HCT116 (cell line): ENCODE measurements around the gene KCTD15.

Experiments
- ATF3 ChIP-seq: IDR thresholded peaks from 2 replicates; pipeline ENCODE4 v1.6.1; 2012
- CTCF ChIP-seq, 3 experiments: fragments of 200-600 bp in 1 of 3; sonication (generic) in 1 of 3; IDR thresholded peaks in 2 of 3; conservative IDR thresholded peaks in 1 of 3; 2 replicates each; pipeline ENCODE4 v1.5.1; 2012 to 2017; ENCODE audit warnings: low read depth in 2 of 3, low read length in 2 of 3, antibody characterized with exemption in 1 of 3, borderline replicate concordance in 1 of 3, control low read depth in 1 of 3, mild to moderate bottlenecking in 1 of 3, mixed read lengths in 1 of 3, mixed run types in 1 of 3, moderate library complexity in 1 of 3; ENCODE audit not compliant: insufficient read depth in 1 of 3
- EZH2 ChIP-seq: fragments of 200-600 bp; sonication (generic); IDR thresholded peaks from 2 replicates; pipeline ENCODE4 v1.6.1; 2017; ENCODE audit warnings: antibody characterized with exemption, mixed run types
- FOSL1 ChIP-seq: IDR thresholded peaks from 2 replicates; pipeline ENCODE4 v1.6.1; 2012; ENCODE audit warnings: low read depth
- JUND ChIP-seq: IDR thresholded peaks from 2 replicates; pipeline ENCODE4 v1.6.1; 2012
- POLR2A ChIP-seq: IDR thresholded peaks from 2 replicates; pipeline ENCODE4 v1.7.0; 2011; ENCODE audit warnings: borderline replicate concordance; ENCODE audit not compliant: insufficient read depth, insufficient read length; ENCODE audit errors: extremely low read depth
- POLR2AphosphoS5 ChIP-seq: IDR thresholded peaks from 2 replicates; pipeline ENCODE4 v1.6.1; 2011; ENCODE audit warnings: mild to moderate bottlenecking, low read depth, low read length, moderate library complexity
- RAD21 ChIP-seq: IDR thresholded peaks from 2 replicates; pipeline ENCODE4 v1.6.1; 2012; ENCODE audit warnings: low read depth, mild to moderate bottlenecking
- REST ChIP-seq: IDR thresholded peaks from 2 replicates; pipeline ENCODE4 v1.6.1; 2012; ENCODE audit warnings: low read depth
- SRF ChIP-seq: IDR thresholded peaks from 2 replicates; pipeline ENCODE4 v1.6.1; 2012; ENCODE audit warnings: low read depth
- ZNF274 ChIP-seq: fragments of 200-500 bp; sonication (Bioruptor generic); IDR thresholded peaks from 2 replicates; pipeline ENCODE4 v1.6.1; 2014; ENCODE audit warnings: mild to moderate bottlenecking, low read depth, low read length, inconsistent platforms

GRCh38 chr19:33811246-33811645, 14.6 kb downstream of the KCTD15 start:
- TF ChIP-seq CTCF (IDR thresholded peaks at IDR 0.05 in 2 of 3, conservative IDR thresholded peaks at IDR 0.05 in 1 of 3; ENCODE audit: borderline replicate concordance in 1 of 3, insufficient read depth in 1 of 3, low read depth in 2 of 3, low read length in 2 of 3) (no peak), REST (no peak), FOSL1 (no peak), EZH2 (no peak), ATF3 (no peak), POLR2A (no peak), SRF (no peak), JUND (no peak), RAD21 (no peak), ZNF274 (no peak), POLR2AphosphoS5 (no peak)
